ENCODE results near the gene ZNF789. TPM values are rescaled to one million over a fixed set of nuclear protein-coding genes. Genes with fewer than 3 reads are reported as not detected.

The ZNF789 gene
- total and polyA plus RNA-seq, 2 of the 4 experiments (the other 2 are of a cell fraction), result 4.8 to 8.9 TPM

DNA sequence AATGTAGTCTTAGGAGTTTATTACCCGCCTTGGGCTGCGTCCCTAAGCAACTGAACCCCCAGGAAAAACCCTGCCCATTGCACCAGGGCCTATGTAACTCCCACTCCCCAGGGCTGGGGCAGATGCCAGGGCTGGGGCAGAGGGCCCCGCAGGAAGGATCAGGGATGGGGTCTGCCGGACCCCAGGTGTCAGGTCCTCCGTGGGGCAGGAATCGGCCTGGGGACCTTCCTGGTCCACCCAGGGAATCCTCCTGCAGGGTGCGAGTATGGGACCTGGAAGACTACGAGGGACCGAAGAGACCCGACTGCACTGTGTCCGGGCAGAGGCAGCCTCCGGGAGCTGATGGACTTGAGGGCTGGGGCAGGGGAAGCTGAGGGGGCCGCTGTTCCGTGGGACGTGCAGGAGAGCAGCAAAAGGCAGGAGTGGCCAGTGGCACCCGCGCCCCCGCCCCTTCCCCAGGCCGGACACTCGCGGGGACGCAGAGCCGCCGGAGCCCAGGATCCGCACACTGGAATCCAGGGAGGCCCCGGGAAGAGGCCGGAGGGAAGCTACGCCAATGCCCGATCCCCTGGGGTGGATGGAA, 4.3 kb upstream of the ZNF789 start:
- Histone ChIP-seq H3K4ac (ENCODE audit: low read depth, low read length) (no peak overlapping the region), H2AK9ac (replicated peaks; ENCODE audit: low read depth, low read length, poor library complexity) (no peak overlapping the region), H2AFZ (replicated peaks; ENCODE audit: low read length, poor library complexity) (no peak overlapping the region), H4K20me1 (ENCODE audit: insufficient read depth, low read length) (peaks cover 5% of the 10 kb centered on the region; the same call in 1 of the 2 replicates), H3K4me3 (ENCODE audit: insufficient read depth, low read depth, low read length) (no peak overlapping the region), H2BK15ac (ENCODE audit: low read depth, low read length) (no peak overlapping the region), H3K4me2 (ENCODE audit: low read depth, low read length) (no peak overlapping the region), H3K27ac (ENCODE audit: insufficient read depth, low read length) (no peak overlapping the region), H3K27me3 (ENCODE audit: control insufficient read depth, insufficient read depth, low read length) (no peaks in the 10 kb centered on the region), H3K14ac (replicated peaks; ENCODE audit: low read depth, low read length) (no peak overlapping the region), H4K8ac (ENCODE audit: low read depth in 2 of 2, low read length in 2 of 2) (no peak overlapping the region), H2BK120ac (ENCODE audit: low read depth, low read length) (no peak overlapping the region), H3K79me1 (ENCODE audit: low read depth in 1 of 2, low read length in 2 of 2) (peaks cover 5 to 32% of the 10 kb centered on the region in 2 experiments), H2BK20ac (ENCODE audit: low read depth, low read length) (no peak overlapping the region), H3K9me3 (ENCODE audit: control insufficient read depth, insufficient read depth, low read length) (no peaks in the 10 kb centered on the region), H3K9ac (ENCODE audit: low read depth, low read length) (no peak overlapping the region), H4K91ac (ENCODE audit: insufficient read depth, low read depth, low read length) (no peak overlapping the region), H3K4me1 (ENCODE audit: control insufficient read depth, insufficient read depth, low read length) (no peaks in the 10 kb centered on the region; the same call in 1 of the 2 replicates), H3K18ac (ENCODE audit: low read depth, low read length) (no peak overlapping the region), H3K36me3 (ENCODE audit: control insufficient read depth, insufficient read depth, low read length) (peaks cover 4% of the 10 kb centered on the region), H4K5ac (ENCODE audit: low read depth, low read length) (no peak overlapping the region), H2AK5ac (ENCODE audit: low read depth, low read length) (no peak overlapping the region), H3K23ac (ENCODE audit: low read depth, low read length) (no peak overlapping the region), H2BK5ac (ENCODE audit: low read depth, low read length, poor library complexity, severe bottlenecking) (no peak overlapping the region), H3K56ac (ENCODE audit: extremely low read depth, insufficient read depth, low read length) (no peak overlapping the region), H3K9me1 (ENCODE audit: insufficient read depth, low read length) (peaks cover 3% of the 10 kb centered on the region; the same call in 1 of the 2 replicates)
- no peak for TF ChIP-seq SMC3 (IDR thresholded peaks at IDR 0.05; ENCODE audit: low read depth, low read length)
- no peak for TF ChIP-seq NFE2L2 (IDR thresholded peaks at IDR 0.05; ENCODE audit: low read depth, low read length)
- TF ChIP-seq RAD21 (IDR thresholded peaks at IDR 0.05; ENCODE audit: low read length), result no peak
- no peak for TF ChIP-seq FOS (IDR thresholded peaks at IDR 0.05; ENCODE audit: low read depth, low read length)
- TF ChIP-seq, protein P1, sequence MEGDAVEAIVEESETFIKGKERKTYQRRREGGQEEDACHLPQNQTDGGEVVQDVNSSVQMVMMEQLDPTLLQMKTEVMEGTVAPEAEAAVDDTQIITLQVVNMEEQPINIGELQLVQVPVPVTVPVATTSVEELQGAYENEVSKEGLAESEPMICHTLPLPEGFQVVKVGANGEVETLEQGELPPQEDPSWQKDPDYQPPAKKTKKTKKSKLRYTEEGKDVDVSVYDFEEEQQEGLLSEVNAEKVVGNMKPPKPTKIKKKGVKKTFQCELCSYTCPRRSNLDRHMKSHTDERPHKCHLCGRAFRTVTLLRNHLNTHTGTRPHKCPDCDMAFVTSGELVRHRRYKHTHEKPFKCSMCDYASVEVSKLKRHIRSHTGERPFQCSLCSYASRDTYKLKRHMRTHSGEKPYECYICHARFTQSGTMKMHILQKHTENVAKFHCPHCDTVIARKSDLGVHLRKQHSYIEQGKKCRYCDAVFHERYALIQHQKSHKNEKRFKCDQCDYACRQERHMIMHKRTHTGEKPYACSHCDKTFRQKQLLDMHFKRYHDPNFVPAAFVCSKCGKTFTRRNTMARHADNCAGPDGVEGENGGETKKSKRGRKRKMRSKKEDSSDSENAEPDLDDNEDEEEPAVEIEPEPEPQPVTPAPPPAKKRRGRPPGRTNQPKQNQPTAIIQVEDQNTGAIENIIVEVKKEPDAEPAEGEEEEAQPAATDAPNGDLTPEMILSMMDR (conservative IDR thresholded peaks at IDR 0.05; ENCODE audit: low read depth, low read length), result no peak
- no peak for TF ChIP-seq RCOR1 (IDR thresholded peaks at IDR 0.05; ENCODE audit: insufficient replicate concordance, low read length)
- no peak for TF ChIP-seq MXI1 (IDR thresholded peaks at IDR 0.05; ENCODE audit: borderline replicate concordance, low read depth, low read length)
- TF ChIP-seq RFX5 (IDR thresholded peaks at IDR 0.05; ENCODE audit: low read depth, low read length), result no peak
- TF ChIP-seq, protein P2, sequence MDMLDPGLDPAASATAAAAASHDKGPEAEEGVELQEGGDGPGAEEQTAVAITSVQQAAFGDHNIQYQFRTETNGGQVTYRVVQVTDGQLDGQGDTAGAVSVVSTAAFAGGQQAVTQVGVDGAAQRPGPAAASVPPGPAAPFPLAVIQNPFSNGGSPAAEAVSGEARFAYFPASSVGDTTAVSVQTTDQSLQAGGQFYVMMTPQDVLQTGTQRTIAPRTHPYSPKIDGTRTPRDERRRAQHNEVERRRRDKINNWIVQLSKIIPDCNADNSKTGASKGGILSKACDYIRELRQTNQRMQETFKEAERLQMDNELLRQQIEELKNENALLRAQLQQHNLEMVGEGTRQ (IDR thresholded peaks at IDR 0.05; ENCODE audit: low read depth, low read length), result no peak
- no peak for TF ChIP-seq BHLHE40 (IDR thresholded peaks at IDR 0.05; ENCODE audit: low read depth, low read length)
- no peak for TF ChIP-seq CEBPB (IDR thresholded peaks at IDR 0.05; ENCODE audit: low read depth, low read length)
- no peak for TF ChIP-seq CHD1 (IDR thresholded peaks at IDR 0.05; ENCODE audit: low read depth, low read length)
- TF ChIP-seq, protein P3, sequence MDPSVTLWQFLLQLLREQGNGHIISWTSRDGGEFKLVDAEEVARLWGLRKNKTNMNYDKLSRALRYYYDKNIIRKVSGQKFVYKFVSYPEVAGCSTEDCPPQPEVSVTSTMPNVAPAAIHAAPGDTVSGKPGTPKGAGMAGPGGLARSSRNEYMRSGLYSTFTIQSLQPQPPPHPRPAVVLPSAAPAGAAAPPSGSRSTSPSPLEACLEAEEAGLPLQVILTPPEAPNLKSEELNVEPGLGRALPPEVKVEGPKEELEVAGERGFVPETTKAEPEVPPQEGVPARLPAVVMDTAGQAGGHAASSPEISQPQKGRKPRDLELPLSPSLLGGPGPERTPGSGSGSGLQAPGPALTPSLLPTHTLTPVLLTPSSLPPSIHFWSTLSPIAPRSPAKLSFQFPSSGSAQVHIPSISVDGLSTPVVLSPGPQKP (IDR thresholded peaks at IDR 0.05; ENCODE audit: borderline replicate concordance, low read depth, low read length), result no peak
- no peak for TF ChIP-seq POLR2A (IDR thresholded peaks at IDR 0.05; ENCODE audit: low read depth, low read length)
- no peak for TF ChIP-seq MAZ (IDR thresholded peaks at IDR 0.05; ENCODE audit: borderline replicate concordance, low read depth, low read length)
- no peak for TF ChIP-seq MAFK (IDR thresholded peaks at IDR 0.05; ENCODE audit: low read depth, low read length)
- dilution Hi-C loops (cut with HindIII; ENCODE audit: low sequenced_read_pairs, unreplicated experiment), result no loop called here
- BruUV-seq (replicated peaks), result no TSS peak
- CTCF ChIA-PET, result no interaction called here
- 93% methylated on average over 5 of the region's 29 CpGs; no CpG with 5 or more reads in 1 of the 2 experiments for WGBS, 2 experiments (ENCODE audit: extremely low coverage in 2 of 2, insufficient read length in 1 of 2)
- ATAC-seq (ENCODE audit: low read depth) (no peak), DNase-seq (no peak)
- intact Hi-C loops (cut with micrococcal nuclease), result no loop called here
- in situ Hi-C loops (cut with MboI; ENCODE audit: low sequenced_read_pairs), result no loop called here
- POLR2A ChIA-PET (ENCODE audit: unreplicated experiment), result no interaction called here
